Choroid plexus epithelial cell (primary cell): ENCODE results near the gene ZNF614.

Experiments
- DNase-seq: peaks from one replicate; pipeline ENCODE4 v3.0.0-alpha.2; 2010; ENCODE audit warnings: low read depth
- H3K4me3 ChIP-seq: 2 replicates; pipeline ENCODE4 v1.5.1; 2011; ENCODE audit warnings: low read depth, mild to moderate bottlenecking, control low read depth, low read length, moderate library complexity
- TF ChIP-seq, protein P1 (sequence below): conservative IDR thresholded peaks from 2 replicates; pipeline ENCODE4 v1.5.1; 2011; ENCODE audit warnings: low read depth, mild to moderate bottlenecking, control low read depth, inconsistent platforms, low read length, moderate library complexity

Gene ZNF614

DNA sequence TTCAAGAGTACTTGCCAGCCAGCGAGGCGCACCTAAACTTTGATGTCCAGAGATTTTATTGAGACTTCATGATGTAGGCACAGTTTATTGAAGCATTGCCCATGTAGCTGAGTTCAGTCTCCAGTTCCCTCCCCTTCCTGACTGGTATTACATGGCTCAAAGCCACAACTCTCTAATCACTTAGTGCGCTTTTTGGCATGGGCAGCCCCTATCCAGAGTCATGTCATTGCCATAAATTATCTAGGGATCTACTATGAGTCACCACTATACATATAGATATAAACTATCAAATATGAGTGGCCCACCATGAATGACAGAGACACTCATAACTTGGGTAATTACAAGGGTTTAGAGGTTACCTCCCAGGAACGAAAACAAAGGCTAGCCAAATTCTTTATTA is 7.7 kb downstream of the ZNF614 start:
- H3K4me3 ChIP-seq, result no peak overlapping the region
- DNase-seq, result no peak
- TF ChIP-seq, protein P1, sequence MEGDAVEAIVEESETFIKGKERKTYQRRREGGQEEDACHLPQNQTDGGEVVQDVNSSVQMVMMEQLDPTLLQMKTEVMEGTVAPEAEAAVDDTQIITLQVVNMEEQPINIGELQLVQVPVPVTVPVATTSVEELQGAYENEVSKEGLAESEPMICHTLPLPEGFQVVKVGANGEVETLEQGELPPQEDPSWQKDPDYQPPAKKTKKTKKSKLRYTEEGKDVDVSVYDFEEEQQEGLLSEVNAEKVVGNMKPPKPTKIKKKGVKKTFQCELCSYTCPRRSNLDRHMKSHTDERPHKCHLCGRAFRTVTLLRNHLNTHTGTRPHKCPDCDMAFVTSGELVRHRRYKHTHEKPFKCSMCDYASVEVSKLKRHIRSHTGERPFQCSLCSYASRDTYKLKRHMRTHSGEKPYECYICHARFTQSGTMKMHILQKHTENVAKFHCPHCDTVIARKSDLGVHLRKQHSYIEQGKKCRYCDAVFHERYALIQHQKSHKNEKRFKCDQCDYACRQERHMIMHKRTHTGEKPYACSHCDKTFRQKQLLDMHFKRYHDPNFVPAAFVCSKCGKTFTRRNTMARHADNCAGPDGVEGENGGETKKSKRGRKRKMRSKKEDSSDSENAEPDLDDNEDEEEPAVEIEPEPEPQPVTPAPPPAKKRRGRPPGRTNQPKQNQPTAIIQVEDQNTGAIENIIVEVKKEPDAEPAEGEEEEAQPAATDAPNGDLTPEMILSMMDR, result no peak

GRCh38 chr19:52010674-52011073 is 17.5 kb downstream of the ZNF614 start:
- DNase-seq, result no peak
- TF ChIP-seq, protein P1, result no peak
- H3K4me3 ChIP-seq, result no peak overlapping the region

DNA sequence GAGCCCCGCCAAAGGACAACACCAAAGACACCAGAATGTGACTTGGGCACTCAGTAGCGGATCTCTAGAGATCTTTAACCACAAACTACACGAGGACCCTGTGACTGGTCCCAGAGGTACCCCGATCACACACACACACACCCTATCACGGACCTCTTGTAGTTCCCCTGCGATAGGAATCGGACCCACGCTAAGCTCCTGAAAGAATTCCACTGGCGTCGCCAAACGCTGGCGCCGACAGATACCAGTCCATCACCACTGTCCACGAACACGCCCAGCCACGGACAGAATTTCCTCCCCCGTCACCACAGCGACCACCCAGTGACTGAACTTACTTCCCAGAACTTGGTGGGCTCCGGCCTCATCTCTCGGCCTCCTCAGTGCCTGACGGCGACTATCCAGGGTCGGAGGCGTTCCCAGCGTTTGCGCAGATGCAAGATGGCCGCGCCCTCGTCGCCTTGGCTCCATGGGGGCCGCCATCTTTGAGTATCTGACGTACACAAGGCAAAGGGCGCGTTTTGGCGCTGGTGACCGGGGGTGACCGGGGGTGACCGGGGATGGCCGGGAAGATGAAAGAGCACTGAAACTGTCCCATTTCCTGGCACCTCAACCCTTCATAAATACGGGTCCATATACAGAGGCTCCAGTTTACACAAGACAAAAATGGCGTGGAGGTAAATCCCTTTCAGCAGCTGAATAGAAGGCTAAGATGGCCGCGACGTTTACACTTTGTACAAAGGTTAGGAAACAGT is 20.2 kb downstream of the ZNF614 start, which contains the start of gene ZNF615:
ZNF615 (minus strand) TSS at position 406 of the 752 bp plus-strand sequence. CDS start 4,500 bp downstream, outside the sequence.
- TF ChIP-seq, protein P1, result no peak
- DNase-seq, result peak; percentile 90
- H3K4me3 ChIP-seq, result peak within 1 kb of the TSS; percentile 96

GRCh38 chr19:52007451-52007805 is 20.8 kb downstream of the ZNF614 start:
- TF ChIP-seq, protein P1, result no peak
- DNase-seq, result peak; percentile 6
- peak overlapping the region; percentile 96 for H3K4me3 ChIP-seq

DNA sequence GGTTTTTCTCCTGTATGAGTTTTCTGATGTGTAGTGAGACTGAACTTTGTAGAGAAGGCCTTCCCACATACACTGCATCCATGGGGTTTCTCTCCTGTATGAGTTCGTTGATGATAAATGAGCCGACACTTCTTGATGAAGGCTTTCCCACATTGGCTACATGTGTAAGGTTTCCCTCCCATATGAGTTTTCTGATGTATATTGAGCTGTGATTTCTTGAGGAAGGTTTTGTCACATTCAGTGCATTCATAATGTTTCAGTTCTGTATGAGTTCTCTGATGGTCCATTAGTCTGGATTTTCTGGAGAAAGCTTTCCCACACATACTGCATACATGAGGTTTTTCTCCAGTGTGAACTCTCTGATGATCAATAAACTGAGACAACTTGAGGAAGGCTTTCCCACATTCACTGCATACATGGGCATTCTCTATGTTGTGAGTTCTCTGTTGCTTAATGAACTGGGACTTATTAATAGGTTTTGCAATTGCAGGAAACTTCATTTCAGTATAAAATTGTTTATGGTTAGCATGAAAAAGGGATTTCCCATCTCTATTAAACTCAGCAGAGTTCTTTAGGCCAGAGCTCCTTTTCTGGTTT is 34.0 kb downstream of the ZNF614 start:
- H3K4me3 ChIP-seq, result no peak overlapping the region

DNA sequence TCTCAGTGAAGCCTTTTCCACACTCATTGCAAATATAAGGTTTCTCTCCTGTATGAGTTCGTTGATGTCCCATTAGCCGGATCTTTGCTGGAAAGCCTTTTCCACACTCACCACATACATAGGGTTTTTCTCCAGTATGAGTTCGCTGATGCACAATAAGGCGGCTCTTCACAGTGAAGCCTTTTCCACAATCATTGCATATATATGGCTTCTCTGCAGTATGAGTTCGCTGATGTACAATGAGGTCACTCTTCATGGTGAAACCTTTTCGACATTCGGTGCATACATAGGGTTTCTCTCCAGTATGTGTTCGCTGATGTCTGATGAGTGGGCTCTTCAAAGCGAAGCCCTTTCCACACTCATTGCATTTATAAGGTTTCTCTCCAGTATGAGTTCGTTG is 34.8 kb downstream of the ZNF614 start:
- no peak for DNase-seq
- TF ChIP-seq, protein P1, result no peak
- H3K4me3 ChIP-seq, result no peak overlapping the region

More for the DNA sequence above, 34.0 kb downstream of the ZNF614 start:
- DNase-seq, result no peak
- TF ChIP-seq, protein P1, result no peak
